Astrocyte (in vitro differentiated cells and primary cell): ENCODE data around the gene CMTR1.

Experiments used
- CTCF ChIP-seq: IDR thresholded peaks from 2 replicates; pipeline ENCODE4 v1.5.1; 2011; ENCODE audit warnings: low read depth, mild to moderate bottlenecking, inconsistent platforms, low read length, moderate library complexity; ENCODE audit not compliant: insufficient read depth
- EZH2 ChIP-seq: IDR thresholded peaks from 2 replicates; pipeline ENCODE4 v1.6.1; 2012; ENCODE audit warnings: mild to moderate bottlenecking, low read length, inconsistent platforms; ENCODE audit not compliant: insufficient read depth

- TF ChIP-seq CTCF: no peak
- TF ChIP-seq EZH2: no peak
Measured at GRCh38 chr6:37504024-37504423, 71.0 kb downstream of the CMTR1 start.
